Activated CD8-positive, alpha-beta T cell treated with anti-CD3 and anti-CD28 coated beads, Interleukin-2, amount 10 ng/mL, durations not matched to agents 7 days and 5 days (primary cell): ENCODE results near the gene PWP1. TPM values are rescaled to one million over a fixed set of nuclear protein-coding genes. Genes with fewer than 3 reads are reported as not detected.

Source experiments
- ATAC-seq: fragments of 150-1000 bp; cut with Tn5 transposase; one replicate; pipeline ENCODE4 v1.10.0; 2021; ENCODE audit warnings: moderate library complexity
- CTCF ChIA-PET: fragments of 350-600 bp; sonication (Branson Sonifier 250); formaldehyde crosslinking; loops from one replicate; lab custom pipeline; 2021; ENCODE audit warnings: antibody characterized with exemption; lab: Charles Lee
- POLR2A ChIA-PET: fragments of 350-600 bp; sonication (Branson Sonifier 250); formaldehyde crosslinking; loops from one replicate; lab custom pipeline; 2021; ENCODE audit warnings: antibody characterized with exemption; lab: Charles Lee
- DNase-seq: peaks from one replicate; pipeline ENCODE4 v3.0.0-alpha.2; 2020
- H3K27ac Mint-ChIP-seq: one replicate; pipeline ENCODE4 v1.8.0; 2021; ENCODE audit warnings: mild to moderate bottlenecking, mixed read lengths
- H3K27me3 Mint-ChIP-seq: one replicate; pipeline ENCODE4 v1.8.0; 2021; ENCODE audit warnings: low read depth, mixed read lengths
- H3K36me3 Mint-ChIP-seq: one replicate; pipeline ENCODE4 v1.8.0; 2021; ENCODE audit warnings: low read depth, mixed read lengths
- H3K4me1 Mint-ChIP-seq: one replicate; pipeline ENCODE4 v1.8.0; 2021; ENCODE audit warnings: low read depth, mixed read lengths
- H3K4me3 Mint-ChIP-seq: one replicate; pipeline ENCODE4 v1.8.0; 2021; ENCODE audit warnings: mild to moderate bottlenecking, mixed read lengths
- H3K9me3 Mint-ChIP-seq: one replicate; pipeline ENCODE4 v1.8.0; 2022; ENCODE audit warnings: mixed read lengths; ENCODE audit not compliant: insufficient read depth
- total RNA-seq, 2 experiments: library from RNA; stranded (reverse); gene quantifications; one replicate each; pipeline ENCODE4 v1.2.3, GENCODE V29; 2021

Gene PWP1
- 10 to 100 TPM; 40.9 to 44.6 TPM for total RNA-seq

DNA sequence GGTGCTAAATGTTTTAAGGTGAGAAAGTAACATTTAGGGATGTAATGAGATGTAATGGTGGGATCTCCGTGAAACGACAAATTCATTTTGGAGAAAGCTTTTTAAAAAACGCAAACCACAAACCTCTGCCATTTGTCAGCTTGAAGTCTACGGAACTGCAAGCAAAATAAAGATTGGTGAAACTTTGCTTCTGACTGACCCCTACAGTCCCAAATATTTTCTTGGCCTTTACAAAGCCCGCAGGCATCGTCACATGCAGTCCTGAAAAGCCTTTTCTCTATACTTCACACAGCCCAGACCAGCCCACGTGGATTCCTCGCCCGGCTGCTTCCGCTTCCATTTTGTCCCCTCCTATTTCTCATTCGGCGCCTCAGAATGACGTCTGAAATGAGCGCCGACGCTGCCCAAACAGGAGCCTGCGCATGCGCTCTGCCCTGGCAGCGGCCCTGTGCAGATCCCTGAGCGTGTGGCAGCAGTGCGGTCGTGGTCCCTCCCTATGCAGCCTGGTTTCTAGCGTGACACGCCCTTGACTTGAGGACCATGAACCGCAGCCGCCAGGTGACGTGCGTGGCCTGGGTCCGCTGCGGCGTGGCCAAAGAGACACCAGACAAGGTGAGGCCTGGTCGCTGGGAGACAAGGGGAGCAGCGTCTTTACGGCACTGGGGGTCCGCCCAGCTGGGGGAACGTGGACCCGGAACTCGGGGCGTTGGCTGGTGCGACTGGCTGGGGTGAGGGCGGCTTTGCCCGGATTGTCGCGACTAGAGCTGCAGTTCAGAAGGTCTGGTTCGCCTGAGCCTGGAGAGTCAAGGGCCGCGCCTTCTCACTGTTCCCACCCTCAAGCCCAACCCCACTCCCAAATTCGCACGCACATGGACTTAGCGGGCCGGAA lies at the start of gene PWP1:
Gene PWP1 (plus strand): TSS at position 440 of the 889 bp plus-strand sequence. CDS start 101 bp downstream, at position 541.
- Mint-ChIP-seq H3K4me1 (peaks cover 27% of the 10 kb centered on the region), H3K36me3 (peaks cover 29% of the 10 kb centered on the region), H3K9me3 (no peaks in the 10 kb centered on the region), H3K4me3 (peak within 1 kb of the TSS; percentile 83), H3K27ac (peak within 1 kb of the TSS; percentile 98), H3K27me3 (no peaks in the 10 kb centered on the region)
- DNase-seq (peak; percentile 96), ATAC-seq (peak; percentile 95)
- ChIA-PET POLR2A (interaction anchor here (0.6 to 0.9 kb wide), 7 partner anchors 9 to 1383 kb away, joined by 3 to 6 read pairs (median 3); partner anchors contain the start of gene PRDM4), CTCF (interaction anchor here (1.0 to 2.3 kb wide), 6 partner anchors 9 to 202 kb away, joined by 3 to 16 read pairs (median 5); no protein-coding TSS in a partner anchor)

DNA sequence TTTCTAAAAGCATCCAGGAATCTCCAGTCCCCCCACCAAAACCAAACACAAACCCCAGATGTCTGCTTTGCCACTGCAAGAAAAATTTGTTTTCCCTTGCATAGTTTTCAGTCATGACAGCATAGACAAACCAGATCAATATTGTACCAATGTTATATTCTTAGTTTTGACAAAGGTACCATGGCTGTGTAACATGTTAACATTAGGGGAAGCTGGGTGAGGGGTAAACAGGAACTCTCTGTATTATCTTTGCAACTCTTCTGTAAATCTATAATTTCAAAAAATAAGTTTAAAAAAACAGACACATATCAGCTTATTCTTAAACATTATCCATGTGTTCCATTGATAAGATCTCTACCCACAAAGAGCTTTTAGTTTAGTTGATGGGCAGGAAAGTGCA lies 44.4 kb upstream of the PWP1 start:
- H3K9me3 Mint-ChIP-seq, result no peaks in the 10 kb centered on the region
- CTCF ChIA-PET, result interaction anchor here (0.8 to 1.3 kb wide), 2 partner anchors 30 to 509 kb away, joined by 3 read pairs; no protein-coding TSS in a partner anchor
- ATAC-seq (no peak), DNase-seq (no peak)
- POLR2A ChIA-PET, result no interaction called here
- peaks cover 5% of the 10 kb centered on the region for H3K4me1 Mint-ChIP-seq
- no peaks in the 10 kb centered on the region for H3K27me3 Mint-ChIP-seq
- peaks cover 15% of the 10 kb centered on the region for H3K36me3 Mint-ChIP-seq
- H3K27ac Mint-ChIP-seq, result no peak overlapping the region
- H3K4me3 Mint-ChIP-seq, result no peak overlapping the region

- no peak for ATAC-seq
- no peaks in the 10 kb centered on the region for H3K27me3 Mint-ChIP-seq
- ChIA-PET CTCF (interaction anchor here (1.3 kb wide), 2 partner anchors 29 to 510 kb away, joined by 3 read pairs; no protein-coding TSS in a partner anchor), POLR2A (no interaction called here)
- peaks cover 16% of the 10 kb centered on the region for H3K36me3 Mint-ChIP-seq
- peaks cover 5% of the 10 kb centered on the region for H3K4me1 Mint-ChIP-seq
- no peaks in the 10 kb centered on the region for H3K9me3 Mint-ChIP-seq
- no peak overlapping the region for H3K4me3 Mint-ChIP-seq
- H3K27ac Mint-ChIP-seq, result no peak overlapping the region
- DNase-seq, result no peak
Observed at GRCh38 chr12:107642240-107642639, 43.4 kb upstream of the PWP1 start.

DNA sequence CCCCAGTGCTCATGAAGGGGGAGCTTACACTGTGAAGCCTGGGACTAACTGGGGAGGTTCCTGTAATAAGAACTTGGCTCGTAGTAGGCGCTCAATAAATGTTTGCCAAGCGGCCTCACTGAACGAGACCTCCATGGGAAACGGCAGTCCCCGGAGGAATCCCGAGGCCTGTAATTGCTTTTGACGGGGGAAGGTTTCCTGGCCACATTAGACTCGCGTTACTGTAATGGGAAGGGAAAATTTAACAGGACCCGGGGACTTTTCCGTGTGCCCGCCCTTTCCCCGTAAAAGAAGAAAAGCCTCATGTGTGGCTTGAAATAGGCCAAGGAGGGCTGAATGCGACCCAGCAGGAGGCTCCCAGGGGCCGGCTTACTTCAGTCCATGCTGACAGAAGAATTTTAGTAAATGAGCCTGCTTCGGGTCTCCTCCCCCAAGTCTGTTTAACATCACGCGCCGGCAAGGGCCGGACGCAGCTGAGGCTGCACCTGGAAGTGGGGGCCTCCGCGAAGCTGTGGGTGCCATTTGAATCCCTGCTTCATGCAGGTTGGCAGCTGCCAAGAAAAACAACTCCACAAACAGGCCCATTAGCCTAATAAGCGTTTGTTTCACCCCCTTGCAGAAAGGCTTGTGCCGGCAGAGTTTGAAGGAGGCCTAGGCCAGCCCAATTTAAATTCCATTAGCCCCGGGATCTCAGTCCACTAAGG lies 39.8 kb upstream of the PWP1 start:
- CTCF ChIA-PET, result interaction anchor here (0.8 kb wide), 1 partner anchor 25 kb away, joined by 3 read pairs; no protein-coding TSS in a partner anchor
- Mint-ChIP-seq H3K36me3 (peaks cover 12% of the 10 kb centered on the region), H3K27me3 (no peaks in the 10 kb centered on the region), H3K4me3 (no peak overlapping the region), H3K27ac (no peak overlapping the region), H3K4me1 (peaks cover 5% of the 10 kb centered on the region), H3K9me3 (no peaks in the 10 kb centered on the region)
- DNase-seq (no peak), ATAC-seq (no peak)
- POLR2A ChIA-PET, result no interaction called here

DNA sequence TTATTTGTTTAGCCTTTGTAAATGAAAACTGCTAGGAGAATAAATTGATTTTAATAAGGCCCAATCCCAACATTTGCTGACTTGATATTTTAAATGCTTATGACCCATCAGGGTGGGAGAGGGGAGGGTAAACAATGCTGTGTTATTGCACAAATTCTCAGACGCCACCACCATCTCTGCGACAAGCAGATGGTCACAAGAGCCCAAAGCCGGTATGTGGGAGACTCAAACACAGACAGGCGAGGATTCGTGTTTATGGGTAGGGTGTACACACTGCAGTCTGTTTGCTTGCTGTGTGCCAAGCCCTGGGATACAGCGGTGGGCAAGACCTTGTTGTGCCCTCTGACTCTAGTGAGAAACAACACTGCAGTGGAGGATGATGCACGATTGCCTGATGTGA lies 39.2 kb upstream of the PWP1 start:
- Mint-ChIP-seq H3K36me3 (peaks cover 10% of the 10 kb centered on the region), H3K4me3 (no peak overlapping the region), H3K27me3 (no peaks in the 10 kb centered on the region), H3K4me1 (peaks cover 4% of the 10 kb centered on the region), H3K27ac (no peak overlapping the region), H3K9me3 (no peaks in the 10 kb centered on the region)
- ChIA-PET CTCF (interaction anchor here (0.7 kb wide), 1 partner anchor 514 kb away, joined by 3 read pairs; no protein-coding TSS in a partner anchor), POLR2A (no interaction called here)
- DNase-seq, result no peak
- ATAC-seq, result no peak

GRCh38 chr12:107649661-107650061 lies 35.9 kb upstream of the PWP1 start:
- ATAC-seq, result no peak
- Mint-ChIP-seq H3K36me3 (peaks cover 3% of the 10 kb centered on the region), H3K4me3 (no peak overlapping the region), H3K4me1 (peaks cover 3% of the 10 kb centered on the region), H3K27me3 (no peaks in the 10 kb centered on the region), H3K27ac (no peak overlapping the region), H3K9me3 (no peaks in the 10 kb centered on the region)
- ChIA-PET CTCF (no interaction called here), POLR2A (no interaction called here)
- no peak for DNase-seq

- H3K4me3 Mint-ChIP-seq, result no peak overlapping the region
- ChIA-PET POLR2A (no interaction called here), CTCF (no interaction called here)
- H3K27me3 Mint-ChIP-seq, result no peaks in the 10 kb centered on the region
- no peak overlapping the region for H3K27ac Mint-ChIP-seq
- peaks cover 3% of the 10 kb centered on the region for H3K4me1 Mint-ChIP-seq
- H3K36me3 Mint-ChIP-seq, result peaks cover 3% of the 10 kb centered on the region
- ATAC-seq (no peak), DNase-seq (no peak)
- no peaks in the 10 kb centered on the region for H3K9me3 Mint-ChIP-seq
Observed at GRCh38 chr12:107650977-107651376, 34.6 kb upstream of the PWP1 start.

GRCh38 chr12:107651571-107652449 lies 33.8 kb upstream of the PWP1 start:
- H3K4me1 Mint-ChIP-seq, result peaks cover 3% of the 10 kb centered on the region
- ChIA-PET POLR2A (no interaction called here), CTCF (no interaction called here)
- no peak overlapping the region for H3K4me3 Mint-ChIP-seq
- DNase-seq (no peak), ATAC-seq (no peak)
- no peaks in the 10 kb centered on the region for H3K27me3 Mint-ChIP-seq
- H3K36me3 Mint-ChIP-seq, result peaks cover 2% of the 10 kb centered on the region
- no peaks in the 10 kb centered on the region for H3K9me3 Mint-ChIP-seq
- no peak overlapping the region for H3K27ac Mint-ChIP-seq

DNA sequence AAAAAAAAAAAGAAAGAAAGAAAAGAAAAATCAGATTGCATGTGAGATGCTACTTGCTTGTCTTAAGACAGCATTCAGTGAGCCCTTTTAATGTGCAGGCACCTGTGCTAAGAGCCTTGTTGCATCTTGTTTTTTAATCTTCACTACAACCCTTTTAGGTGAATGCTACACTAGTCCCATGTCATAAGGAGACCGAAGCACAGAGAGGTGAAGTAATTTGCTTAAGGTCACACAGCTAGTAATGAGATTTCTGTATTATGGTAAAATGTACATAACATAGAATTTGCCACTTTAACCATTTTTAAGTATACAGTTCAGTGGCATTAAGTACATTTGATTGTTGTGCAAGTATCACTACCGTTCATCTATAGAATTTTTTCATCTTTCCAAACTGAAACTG lies 32.1 kb upstream of the PWP1 start:
- CTCF ChIA-PET, result interaction anchor here (1.5 kb wide), 1 partner anchor 18 kb away, joined by 4 read pairs; no protein-coding TSS in a partner anchor
- Mint-ChIP-seq H3K27me3 (no peaks in the 10 kb centered on the region), H3K4me1 (peaks cover 3% of the 10 kb centered on the region), H3K4me3 (no peak overlapping the region), H3K27ac (peak overlapping the region; percentile 33), H3K36me3 (peaks cover 2% of the 10 kb centered on the region), H3K9me3 (no peaks in the 10 kb centered on the region)
- no peak for DNase-seq
- POLR2A ChIA-PET, result no interaction called here
- ATAC-seq, result no peak

DNA sequence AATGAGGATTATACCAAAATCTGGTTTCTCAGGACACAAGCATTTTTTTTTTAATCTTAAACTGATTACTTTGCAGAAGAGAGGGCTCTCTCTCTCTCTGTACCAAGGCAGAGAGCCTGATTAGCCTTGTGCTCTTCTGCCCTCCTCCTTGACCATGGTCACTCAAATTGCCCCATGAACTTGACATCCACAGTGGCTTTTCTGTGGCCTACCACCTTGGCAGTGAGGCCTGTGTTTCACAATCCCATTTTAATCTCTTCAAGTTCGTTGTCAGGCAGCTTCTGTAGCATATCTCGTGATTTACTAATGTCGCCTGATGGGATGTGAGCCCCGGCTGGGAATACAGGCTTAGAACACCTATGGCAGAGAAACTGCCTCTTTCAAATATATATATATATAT lies 30.7 kb upstream of the PWP1 start:
- no peak overlapping the region for H3K27ac Mint-ChIP-seq

More for the DNA sequence above, 30.7 kb upstream of the PWP1 start:
- Mint-ChIP-seq H3K4me1 (peaks cover 3% of the 10 kb centered on the region), H3K36me3 (peaks cover 2% of the 10 kb centered on the region), H3K9me3 (no peaks in the 10 kb centered on the region), H3K4me3 (no peak overlapping the region), H3K27me3 (no peaks in the 10 kb centered on the region)
- ATAC-seq (no peak), DNase-seq (no peak)
- ChIA-PET CTCF (interaction anchor here (3.2 kb wide), 1 partner anchor 16 kb away, joined by 14 read pairs; no protein-coding TSS in a partner anchor), POLR2A (no interaction called here)
